ENCODE data around the gene SZT2. TPM values are rescaled to one million over a fixed set of nuclear protein-coding genes. Genes with fewer than 3 reads are reported as not detected.

SZT2 gene
- total and polyA plus RNA-seq, 10 of the 15 experiments (the other 5 are each of a cell fraction or from before 2014, with no cell fraction given) = 1.4 to 38.3 (median 12.7) TPM

GRCh38 chr1:43448955-43449707 is 59.4 kb downstream of the SZT2 start:
- in situ Hi-C loops (cut with MboI) (no loop called here), intact Hi-C loops (cut with micrococcal nuclease; ENCODE audit: unreplicated experiment) (no loop called here)
- Histone ChIP-seq H3K9ac (ENCODE audit: control insufficient read depth, insufficient read depth, low read length) (no peak overlapping the region), H3K9me3 (replicated peaks; ENCODE audit: control insufficient read depth, insufficient read depth, low read length) (no peaks in the 10 kb centered on the region), H3K4me3 (no peak overlapping the region), H2AFZ (ENCODE audit: control insufficient read depth, low read depth, low read length) (no peak overlapping the region), H3K27me3 (replicated peaks in 1 of 2; ENCODE audit: control insufficient read depth in 2 of 2, insufficient read depth in 2 of 2, low read length in 1 of 2) (no peaks in the 10 kb centered on the region), H3K27ac (ENCODE audit: control insufficient read depth, insufficient read depth) (no peak overlapping the region), H3K79me2 (ENCODE audit: control insufficient read depth, insufficient read depth, low read length) (no peaks in the 10 kb centered on the region), H3K4me1 (ENCODE audit: control insufficient read depth, insufficient read depth, low read length) (no peaks in the 10 kb centered on the region; the same call in 1 of the 2 replicates), H4K20me1 (ENCODE audit: control insufficient read depth, insufficient read depth) (no peaks in the 10 kb centered on the region), H3K36me3 (ENCODE audit: control insufficient read depth in 2 of 2, insufficient read depth in 2 of 2, low read length in 1 of 2) (peaks cover 7 to 23% of the 10 kb centered on the region in 2 experiments; a peak in 3 of 4 replicates), H3K4me2 (ENCODE audit: control insufficient read depth, insufficient read depth) (no peak overlapping the region)
- ChIA-PET POLR2A (no interaction called here), SMC1A (ENCODE audit: uncharacterized antibody, unreplicated experiment) (interaction anchor here (0.9 kb wide), 1 partner anchor 14 kb away, joined by 4 read pairs; no protein-coding TSS in a partner anchor), CTCF (no interaction called here), RAD21 (ENCODE audit: unreplicated experiment) (no interaction called here)
- ATAC-seq (no peak), DNase-seq (ENCODE audit: low read depth, low spot score) (no peak), FAIRE-seq (no peak)
- WGBS (ENCODE audit: insufficient coverage, insufficient replicate concordance, low lambda C conversion rate, missing lambda C conversion rate) = 77% methylated on average over 11 of the region's 11 CpGs
- TF ChIP-seq BACH1 (IDR thresholded peaks at IDR 0.05; ENCODE audit: borderline replicate concordance) (no peak), USF1 (IDR thresholded peaks at IDR 0.05; ENCODE audit: borderline replicate concordance, extremely low read length, insufficient read depth, low read depth, low read length) (no peak), EZH2 (IDR thresholded peaks at IDR 0.05; ENCODE audit: borderline replicate concordance, control insufficient read depth, low read depth, low read length) (no peak), FOS (IDR thresholded peaks at IDR 0.05; ENCODE audit: borderline replicate concordance, extremely low read depth, insufficient read length) (no peak), SMC3 (IDR thresholded peaks at IDR 0.05; ENCODE audit: borderline replicate concordance, low read length) (no peak), NBN (IDR thresholded peaks at IDR 0.05) (no peak), ZBTB33 (IDR thresholded peaks at IDR 0.05) (no peak), ZSCAN29 (IDR thresholded peaks at IDR 0.05) (no peak), MTA2 (IDR thresholded peaks at IDR 0.05; ENCODE audit: low read depth) (no peak), BMI1 (IDR thresholded peaks at IDR 0.05; ENCODE audit: borderline replicate concordance) (no peak), RCOR1 (conservative IDR thresholded peaks at IDR 0.05; ENCODE audit: low read depth, low read length) (no peak), JUNB (IDR thresholded peaks at IDR 0.05) (no peak), POLR2AphosphoS2 (IDR thresholded peaks at IDR 0.05; ENCODE audit: low read depth, low read length) (no peak), ZNF207 (IDR thresholded peaks at IDR 0.05; ENCODE audit: borderline replicate concordance) (no peak), CHD4 (IDR thresholded peaks at IDR 0.05) (no peak), YY1 (IDR thresholded peaks at IDR 0.05; ENCODE audit: low read depth, low read length) (no peak)
- TF ChIP-seq, protein P1, sequence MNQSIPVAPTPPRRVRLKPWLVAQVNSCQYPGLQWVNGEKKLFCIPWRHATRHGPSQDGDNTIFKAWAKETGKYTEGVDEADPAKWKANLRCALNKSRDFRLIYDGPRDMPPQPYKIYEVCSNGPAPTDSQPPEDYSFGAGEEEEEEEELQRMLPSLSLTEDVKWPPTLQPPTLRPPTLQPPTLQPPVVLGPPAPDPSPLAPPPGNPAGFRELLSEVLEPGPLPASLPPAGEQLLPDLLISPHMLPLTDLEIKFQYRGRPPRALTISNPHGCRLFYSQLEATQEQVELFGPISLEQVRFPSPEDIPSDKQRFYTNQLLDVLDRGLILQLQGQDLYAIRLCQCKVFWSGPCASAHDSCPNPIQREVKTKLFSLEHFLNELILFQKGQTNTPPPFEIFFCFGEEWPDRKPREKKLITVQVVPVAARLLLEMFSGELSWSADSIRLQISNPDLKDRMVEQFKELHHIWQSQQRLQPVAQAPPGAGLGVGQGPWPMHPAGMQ (IDR thresholded peaks at IDR 0.05; ENCODE audit: borderline replicate concordance) = no peak
- TF ChIP-seq, protein P2, sequence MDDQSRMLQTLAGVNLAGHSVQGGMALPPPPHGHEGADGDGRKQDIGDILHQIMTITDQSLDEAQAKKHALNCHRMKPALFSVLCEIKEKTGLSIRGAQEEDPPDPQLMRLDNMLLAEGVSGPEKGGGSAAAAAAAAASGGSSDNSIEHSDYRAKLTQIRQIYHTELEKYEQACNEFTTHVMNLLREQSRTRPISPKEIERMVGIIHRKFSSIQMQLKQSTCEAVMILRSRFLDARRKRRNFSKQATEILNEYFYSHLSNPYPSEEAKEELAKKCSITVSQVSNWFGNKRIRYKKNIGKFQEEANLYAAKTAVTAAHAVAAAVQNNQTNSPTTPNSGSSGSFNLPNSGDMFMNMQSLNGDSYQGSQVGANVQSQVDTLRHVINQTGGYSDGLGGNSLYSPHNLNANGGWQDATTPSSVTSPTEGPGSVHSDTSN (IDR thresholded peaks at IDR 0.05; ENCODE audit: insufficient replicate concordance, low read depth, low read length) = no peak
- BruUV-seq (replicated peaks) = no TSS peak

Data from GM12878 (cell line).